DMS114 treated with DMSO at 0.1 percent for 48 hours (cell line): ENCODE data around the gene GREB1L.
"Not testable (repeated sequence)": the region's sequence is repeated elsewhere in the genome, so short reads cannot be mapped to it uniquely, and the experiment has no call there.

Experiments
- DNase-seq: peaks from one replicate; lab custom pipeline; 2025; ENCODE audit not compliant: unreplicated experiment; lab: John Stamatoyannopoulos, UW

Gene GREB1L

GRCh38 chr18:21262979-21263378, 20.9 kb downstream of the GREB1L start:
- DNase-seq, result no peak

GRCh38 chr18:21264651-21265050, 22.6 kb downstream of the GREB1L start:
- DNase-seq, result no peak

GRCh38 chr18:21265971-21266673, 24.1 kb downstream of the GREB1L start:
- DNase-seq, result no peak

- no peak for DNase-seq
These were observed 25.4 kb downstream of the GREB1L start for GRCh38 chr18:21267400-21267799.

GRCh38 chr18:21269349-21269748, 27.3 kb downstream of the GREB1L start:
- no peak for DNase-seq

GRCh38 chr18:21270453-21270852, 28.4 kb downstream of the GREB1L start:
- no peak for DNase-seq

- DNase-seq, result no peak
These were observed 30.1 kb downstream of the GREB1L start for GRCh38 chr18:21272016-21272579.

- DNase-seq, result no peak
These were observed 31.5 kb downstream of the GREB1L start for GRCh38 chr18:21273568-21273967.

- no peak for DNase-seq
These were observed 33.6 kb downstream of the GREB1L start for GRCh38 chr18:21275645-21276044.

GRCh38 chr18:21277578-21277977, 35.5 kb downstream of the GREB1L start:
- no peak for DNase-seq

- DNase-seq, result not testable (repeated sequence)
These were observed 36.2 kb downstream of the GREB1L start for GRCh38 chr18:21278218-21278617.

- no peak for DNase-seq
These were observed 39.6 kb downstream of the GREB1L start for GRCh38 chr18:21281603-21282002.

- DNase-seq, result no peak
These were observed 42.5 kb downstream of the GREB1L start for GRCh38 chr18:21284540-21284939.

- DNase-seq, result no peak
These were observed 47.8 kb downstream of the GREB1L start for GRCh38 chr18:21289827-21290226.

- no peak for DNase-seq
These were observed 49.1 kb downstream of the GREB1L start for GRCh38 chr18:21291106-21291505.

- no peak for DNase-seq
These were observed 51.4 kb downstream of the GREB1L start for GRCh38 chr18:21293479-21293878.

GRCh38 chr18:21295101-21295500, 53.1 kb downstream of the GREB1L start:
- no peak for DNase-seq

- no peak for DNase-seq
These were observed 54.0 kb downstream of the GREB1L start for GRCh38 chr18:21296045-21296444.

GRCh38 chr18:21298351-21298750, 56.3 kb downstream of the GREB1L start:
- no peak for DNase-seq

GRCh38 chr18:21300035-21300907, 58.2 kb downstream of the GREB1L start:
- DNase-seq, result no peak

GRCh38 chr18:21300908-21301200, 58.8 kb downstream of the GREB1L start:
- DNase-seq, result no peak

- DNase-seq, result no peak
These were observed 61.4 kb downstream of the GREB1L start for GRCh38 chr18:21303445-21303844.
